ENCODE data around the gene FGD3.
A peak's percentile ranks its signal among the peaks of the same experiment; 100 is the strongest.

Gene FGD3

DNA sequence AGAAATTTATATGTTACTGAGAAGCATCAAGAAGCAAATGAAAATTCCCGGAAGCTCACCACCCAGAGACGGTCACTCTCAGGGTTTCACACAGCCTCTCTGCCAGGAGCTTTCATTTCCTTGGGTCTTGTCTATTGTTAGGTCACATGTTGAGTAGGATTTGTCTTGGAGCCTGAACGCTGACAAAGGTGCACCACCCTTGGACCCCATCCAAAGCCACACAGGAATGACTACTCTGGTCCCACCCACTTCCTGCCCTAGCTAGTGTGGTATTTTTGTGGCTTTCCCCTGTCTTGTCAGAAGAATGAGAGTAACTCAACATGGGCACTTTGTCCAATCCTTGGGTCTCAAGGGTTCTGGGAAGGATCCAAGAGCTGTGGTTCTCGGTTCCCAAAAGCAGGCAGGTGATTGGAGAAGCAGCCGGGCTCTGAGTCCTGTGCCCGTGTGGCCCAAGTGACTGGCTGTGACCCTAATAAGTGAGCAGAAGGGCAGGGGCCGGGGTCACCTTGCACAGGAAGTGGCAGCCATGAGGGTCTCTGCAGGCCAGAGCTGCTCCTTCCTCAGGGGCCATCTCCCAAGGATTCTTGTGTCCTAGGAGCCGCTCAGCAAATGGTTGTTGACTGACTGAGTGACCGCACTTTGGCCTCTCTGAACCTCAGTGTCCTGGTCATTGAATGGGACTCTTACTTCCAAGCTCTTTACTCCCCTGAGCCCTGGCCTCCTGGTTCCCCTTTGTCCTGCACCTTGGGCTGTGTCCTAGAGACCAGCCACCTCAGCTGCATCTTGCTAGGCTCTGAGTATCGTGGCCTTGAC, 6.9 kb downstream of the FGD3 start:
- DNase-seq (ENCODE audit: low spot score): peak; percentile 91

DNA sequence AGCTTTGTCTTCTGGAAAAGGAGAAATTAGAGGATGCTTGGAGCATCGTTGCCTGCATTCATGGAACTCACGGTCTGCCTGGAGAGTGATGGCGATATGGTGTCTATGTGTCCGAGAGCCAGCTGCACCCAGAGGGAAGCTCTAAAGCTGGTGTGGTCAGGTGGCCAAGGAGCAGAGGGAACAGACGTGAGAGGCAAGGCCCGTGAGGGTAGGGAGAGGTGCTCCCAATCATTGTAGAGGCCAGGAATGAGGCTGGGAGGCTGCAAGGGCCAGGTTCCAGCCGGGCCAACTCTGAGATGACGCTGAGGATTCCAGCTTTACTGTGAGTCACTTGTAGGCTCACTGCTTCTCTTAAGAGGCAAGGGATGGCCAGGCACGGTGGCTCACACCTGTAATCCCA, 7.6 kb downstream of the FGD3 start:
- no peak for DNase-seq (ENCODE audit: low spot score)

GRCh38 chr9:92960561-92961290, 13.4 kb downstream of the FGD3 start:
- DNase-seq (ENCODE audit: low spot score): no peak

GRCh38 chr9:92961627-92962302, 14.4 kb downstream of the FGD3 start:
- peak; percentile 59 for DNase-seq (ENCODE audit: low spot score)

- DNase-seq (ENCODE audit: low spot score): no peak
Measured at GRCh38 chr9:92962303-92962649, 15.0 kb downstream of the FGD3 start.

DNA sequence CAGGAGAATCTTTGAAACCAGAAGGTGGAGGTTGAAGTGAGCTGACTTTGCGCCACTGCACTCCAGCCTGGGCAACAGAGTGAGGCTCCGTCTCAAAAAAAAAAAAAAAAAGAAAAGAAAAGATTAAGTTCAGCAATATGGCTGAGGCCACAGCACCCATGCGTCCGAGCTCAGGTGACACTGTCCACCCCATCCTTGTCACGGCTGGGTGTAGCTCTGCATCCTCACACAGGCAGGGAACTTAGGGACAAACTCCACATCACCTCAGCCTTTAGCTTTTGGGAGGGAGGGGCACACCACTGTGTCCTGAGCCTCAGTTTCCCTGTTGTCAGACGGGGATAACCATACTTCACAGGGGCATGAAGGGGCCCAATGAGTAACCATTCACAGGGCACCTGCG, 15.5 kb downstream of the FGD3 start:
- no peak for DNase-seq (ENCODE audit: low spot score)

DNA sequence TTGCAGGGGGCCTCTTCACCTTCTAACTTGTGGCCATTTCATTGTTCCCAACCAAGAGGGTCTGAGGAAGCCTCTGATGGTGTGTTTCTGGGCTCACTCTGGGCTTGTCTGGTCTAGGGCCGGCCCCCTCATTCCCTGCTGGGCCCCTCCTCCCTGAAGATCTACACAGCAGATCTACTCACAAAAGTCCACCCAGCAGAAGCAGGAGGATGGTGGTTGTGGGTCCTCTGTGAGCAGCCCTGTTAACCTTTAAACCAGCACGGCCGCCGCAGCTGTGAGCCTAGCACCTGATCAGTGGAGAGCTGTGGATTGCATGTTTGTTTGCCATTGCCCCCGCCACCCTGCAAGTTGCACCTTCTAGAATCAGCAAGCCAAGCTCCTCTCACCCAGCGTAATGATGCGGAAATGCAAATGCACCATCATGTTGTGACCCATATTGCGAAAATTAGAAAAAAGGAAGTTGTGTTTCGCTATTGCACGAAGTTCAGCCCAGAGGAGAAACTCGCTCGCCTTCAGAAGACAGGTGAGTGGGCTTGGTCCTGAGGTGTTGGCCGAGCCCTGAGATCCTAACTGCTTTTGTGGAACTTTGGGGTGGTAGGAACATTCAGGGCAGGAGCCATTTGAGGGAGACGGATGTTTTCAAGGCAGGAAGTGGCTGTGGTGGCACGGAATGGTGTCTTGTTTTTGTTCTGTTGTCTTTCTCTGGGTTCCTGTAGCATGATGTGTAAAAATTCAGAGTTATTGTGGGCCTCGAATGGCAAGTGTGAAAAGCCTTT, 16.7 kb downstream of the FGD3 start:
- DNase-seq (ENCODE audit: low spot score): peak; percentile 85

DNA sequence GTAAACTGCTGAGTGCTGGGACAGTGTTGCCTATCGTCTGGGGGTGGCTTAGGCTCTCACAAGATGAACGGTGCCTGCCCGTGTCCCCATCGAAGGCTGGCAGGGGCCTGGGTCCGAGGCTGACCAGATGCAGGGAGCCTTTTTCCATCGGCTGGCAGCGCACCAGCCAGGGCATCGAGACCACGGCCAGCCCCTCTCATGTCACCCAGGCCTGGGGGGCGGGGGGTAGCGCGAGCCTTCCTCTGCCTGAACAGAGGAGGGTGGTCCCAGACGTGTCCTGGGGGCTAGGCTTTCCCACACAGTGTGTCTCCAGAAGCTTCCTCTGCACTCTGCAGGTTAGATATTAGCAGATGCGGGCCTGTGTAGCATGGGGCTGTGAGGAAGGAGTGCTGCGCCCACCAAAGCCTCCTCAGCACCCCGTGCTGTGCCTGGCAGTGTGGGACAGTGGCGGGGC, 17.3 kb downstream of the FGD3 start:
- no peak for DNase-seq (ENCODE audit: low spot score)

- DNase-seq (ENCODE audit: low spot score): peak; percentile 56
Measured at GRCh38 chr9:92965061-92965758, 17.9 kb downstream of the FGD3 start.

- peak; percentile 26 for DNase-seq (ENCODE audit: low spot score)
Measured at GRCh38 chr9:92965759-92966517, 18.6 kb downstream of the FGD3 start.

DNA sequence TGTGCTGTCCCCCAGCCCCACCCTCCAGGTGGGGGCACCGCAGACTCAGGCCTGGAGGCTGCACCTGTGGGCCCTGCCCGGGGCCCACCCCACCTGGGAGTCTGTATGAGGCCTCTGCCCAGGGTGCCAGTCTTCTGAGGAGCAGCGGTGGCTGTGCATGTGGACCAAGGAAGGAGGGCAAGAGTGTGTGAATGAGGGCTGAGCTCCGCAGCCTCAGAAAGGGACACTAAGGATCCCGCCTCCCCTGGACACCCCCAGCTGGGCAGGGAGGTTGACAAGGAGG, 19.1 kb downstream of the FGD3 start:
- peak; percentile 20 for DNase-seq (ENCODE audit: low spot score)

GRCh38 chr9:92968081-92968480, 20.8 kb downstream of the FGD3 start:
- peak; percentile 34 for DNase-seq (ENCODE audit: low spot score)

- DNase-seq (ENCODE audit: low spot score): no peak
Measured at GRCh38 chr9:92969516-92970466, 22.5 kb downstream of the FGD3 start.

DNA sequence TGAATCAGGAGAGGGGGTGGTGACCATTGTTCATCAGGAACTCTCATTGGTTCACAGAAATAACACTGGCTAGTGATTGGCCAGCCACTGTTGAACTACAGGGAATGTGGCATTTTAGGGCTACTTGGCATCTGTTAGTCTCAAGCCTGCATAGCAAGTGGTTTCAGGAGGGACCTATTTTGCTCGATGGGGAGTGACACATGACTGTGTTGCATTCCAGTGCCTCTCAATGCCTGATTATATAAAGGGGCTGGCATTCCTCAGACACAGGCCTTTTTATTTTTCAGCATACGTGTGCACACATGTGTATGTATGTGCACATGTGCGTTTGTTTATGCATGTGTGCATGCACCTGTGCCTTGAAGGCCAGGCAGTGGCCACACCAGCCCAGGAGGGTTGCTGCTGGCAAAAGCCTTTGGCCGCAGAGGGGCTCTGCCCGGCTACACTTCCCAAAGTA, 23.2 kb downstream of the FGD3 start:
- no peak for DNase-seq (ENCODE audit: low spot score)

GRCh38 chr9:92971121-92971520, 23.8 kb downstream of the FGD3 start:
- no peak for DNase-seq (ENCODE audit: low spot score)

- no peak for DNase-seq (ENCODE audit: low spot score)
Measured at GRCh38 chr9:92971776-92972175, 24.5 kb downstream of the FGD3 start.

DNA sequence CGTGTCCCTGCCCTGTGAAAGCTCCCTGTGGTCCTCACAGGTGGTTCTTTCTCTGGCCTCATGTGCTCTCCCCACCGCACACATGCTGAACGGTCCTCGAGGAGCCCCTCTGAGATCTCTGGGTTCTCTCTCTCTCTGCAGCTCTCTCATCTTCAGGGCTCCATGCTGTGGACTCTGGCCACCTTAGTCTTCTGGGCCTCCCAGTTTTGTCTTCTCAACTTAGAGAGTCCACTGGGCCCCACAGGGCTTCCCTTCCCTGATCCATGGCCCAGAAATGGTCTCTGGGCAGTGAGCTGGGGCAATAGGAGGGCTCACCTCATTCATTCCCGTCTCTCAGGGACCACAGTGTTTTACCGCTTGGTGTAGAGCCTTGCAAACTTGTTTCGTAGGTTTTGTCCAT, 26.4 kb downstream of the FGD3 start:
- no peak for DNase-seq (ENCODE audit: low spot score)

DNA sequence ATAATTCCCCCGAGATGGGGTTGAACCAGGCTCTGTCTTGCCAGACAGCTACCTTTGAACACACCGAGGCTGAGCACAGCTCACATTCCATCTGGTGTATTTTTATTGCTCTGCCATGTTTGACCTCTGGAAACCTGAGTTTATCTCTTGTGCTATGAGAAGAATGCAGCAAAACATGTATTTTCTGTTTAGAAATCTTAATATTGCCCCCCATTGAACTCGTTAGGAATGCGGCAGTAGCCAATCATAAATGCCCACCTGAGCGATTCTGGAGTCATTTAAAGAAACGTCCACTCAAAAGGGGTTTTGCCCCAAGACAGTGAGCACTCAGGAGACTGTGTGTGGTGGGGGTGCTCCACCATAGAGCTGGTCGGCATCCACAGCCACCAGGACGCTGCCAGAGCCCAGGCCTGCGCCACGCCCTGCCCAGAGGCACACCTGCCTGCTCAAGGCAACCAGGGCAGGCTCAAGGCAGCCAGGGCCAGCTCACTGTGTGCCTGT, 26.9 kb downstream of the FGD3 start:
- DNase-seq (ENCODE audit: low spot score): no peak
